ENCODE data around the gene SCG3.

DNA sequence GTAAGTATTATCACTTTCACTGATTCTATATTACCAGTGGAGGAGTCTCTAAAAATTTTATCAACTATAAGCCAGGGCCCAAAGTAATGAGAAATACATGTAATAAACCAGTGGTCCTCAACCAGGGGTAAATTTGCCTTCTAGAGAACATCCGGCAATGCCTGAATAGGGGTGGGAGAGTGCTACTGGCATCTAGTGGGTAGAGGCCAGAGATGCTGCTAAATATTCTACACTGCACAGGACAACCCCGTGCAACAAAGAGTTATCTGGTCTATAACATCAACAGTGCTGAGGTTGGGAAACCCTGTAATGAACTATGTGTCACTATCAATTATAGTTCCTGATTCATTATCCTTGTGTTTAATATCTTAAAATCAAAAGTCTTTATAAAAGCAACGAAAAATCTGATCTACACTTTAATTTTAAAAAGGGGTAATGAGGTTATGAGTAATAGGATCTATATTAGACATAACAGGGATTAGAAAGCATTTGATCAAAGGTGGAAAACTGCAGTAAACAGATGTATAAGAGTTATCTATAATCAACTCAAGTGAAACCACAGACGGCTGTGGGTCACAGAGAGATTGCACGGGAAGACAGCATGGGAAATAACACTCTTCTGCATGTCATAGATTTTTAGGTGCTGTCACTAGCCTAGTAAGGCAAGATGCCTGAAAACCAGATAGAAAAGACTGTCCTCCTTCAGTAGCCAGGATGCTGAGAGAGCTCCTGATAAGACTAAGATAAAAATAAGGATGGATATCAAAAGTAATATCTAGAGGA is 54.1 kb downstream of the SCG3 start:
- no peak for TF ChIP-seq CTCF (IDR thresholded peaks at IDR 0.05; ENCODE audit: poor library complexity, severe bottlenecking)
- no peak for TF ChIP-seq REST (IDR thresholded peaks at IDR 0.05; ENCODE audit: borderline replicate concordance)
- TF ChIP-seq RAD21 (conservative IDR thresholded peaks at IDR 0.05): no peak
- no peak for TF ChIP-seq EZH2 (IDR thresholded peaks at IDR 0.05; ENCODE audit: borderline replicate concordance, insufficient read depth, low read length, poor library complexity, severe bottlenecking)
- no peak for TF ChIP-seq TAF1 (IDR thresholded peaks at IDR 0.05; ENCODE audit: low read depth)
- TF ChIP-seq POLR2AphosphoS5 (IDR thresholded peaks at IDR 0.05): no peak

Measured in neural cell (in vitro differentiated cells).